HEK293T (cell line): Measurements from ENCODE around the gene PPP2R5C.

Experiments
- ARNT ChIP-seq: fragments of 450-650 bp; IDR thresholded peaks from 2 replicates; pipeline ENCODE4 v1.6.1; 2017; ENCODE audit warnings: mild to moderate bottlenecking
- BHLHE40 ChIP-seq: fragments of 450-650 bp; IDR thresholded peaks from 2 replicates; pipeline ENCODE4 v1.6.1; 2016; ENCODE audit warnings: mild to moderate bottlenecking, moderate library complexity, borderline replicate concordance
- CTBP1 ChIP-seq: fragments of 450-650 bp; IDR thresholded peaks from 2 replicates; pipeline ENCODE4 v1.6.1; 2016; ENCODE audit warnings: borderline replicate concordance
- FOXA1 ChIP-seq: fragments of 450-650 bp; IDR thresholded peaks from 2 replicates; pipeline ENCODE4 v1.6.1; 2016; ENCODE audit warnings: mild to moderate bottlenecking
- FOXK2 ChIP-seq: fragments of 450-650 bp; IDR thresholded peaks from 2 replicates; pipeline ENCODE4 v1.6.1; 2016; ENCODE audit warnings: mild to moderate bottlenecking
- FOXM1 ChIP-seq: fragments of 450-650 bp; IDR thresholded peaks from 2 replicates; pipeline ENCODE4 v1.6.1; 2017; ENCODE audit warnings: mild to moderate bottlenecking, borderline replicate concordance
- HDGF ChIP-seq: fragments of 450-650 bp; IDR thresholded peaks from 2 replicates; pipeline ENCODE4 v1.6.1; 2017; ENCODE audit warnings: antibody characterized with exemption, borderline replicate concordance
- L3MBTL2 ChIP-seq: fragments of 450-650 bp; conservative IDR thresholded peaks from 2 replicates; pipeline ENCODE4 v1.6.1; 2016; ENCODE audit warnings: mild to moderate bottlenecking
- NFRKB ChIP-seq: fragments of 450-650 bp; IDR thresholded peaks from 2 replicates; pipeline ENCODE4 v1.6.1; 2016; ENCODE audit warnings: mild to moderate bottlenecking, moderate library complexity
- PKNOX1 ChIP-seq: fragments of 450-650 bp; IDR thresholded peaks from 2 replicates; pipeline ENCODE4 v1.6.1; 2016
- SP1 ChIP-seq: fragments of 450-650 bp; IDR thresholded peaks from 2 replicates; pipeline ENCODE4 v1.6.1; 2017
- SUZ12 ChIP-seq: fragments of 450-650 bp; IDR thresholded peaks from 2 replicates; pipeline ENCODE4 v1.6.1; 2016; ENCODE audit warnings: mild to moderate bottlenecking
- TARDBP ChIP-seq: fragments of 450-650 bp; IDR thresholded peaks from 2 replicates; pipeline ENCODE4 v1.6.1; 2016
- ZNF384 ChIP-seq: fragments of 450-650 bp; IDR thresholded peaks from 2 replicates; pipeline ENCODE4 v1.6.1; 2016

- TF ChIP-seq L3MBTL2 (no peak), FOXK2 (no peak), TARDBP (no peak), ARNT (no peak), PKNOX1 (no peak), FOXM1 (no peak), BHLHE40 (no peak), NFRKB (no peak), HDGF (no peak), ZNF384 (no peak), CTBP1 (no peak), SUZ12 (no peak), FOXA1 (no peak), SP1 (no peak)
Observed at GRCh38 chr14:101717663-101718490, 43.6 kb upstream of the PPP2R5C start.
